NOMO-1 treated with dmso at 0.1 percent for 144 hours (cell line): ENCODE results near the gene TBL1XR1.
"Not testable (repeated sequence)": the region's sequence is repeated elsewhere in the genome, so short reads cannot be mapped to it uniquely, and the experiment has no call there.

Source experiments
- DNase-seq: peaks from one replicate; lab custom pipeline; 2025; ENCODE audit not compliant: unreplicated experiment; lab: John Stamatoyannopoulos, UW

TBL1XR1 gene

DNA sequence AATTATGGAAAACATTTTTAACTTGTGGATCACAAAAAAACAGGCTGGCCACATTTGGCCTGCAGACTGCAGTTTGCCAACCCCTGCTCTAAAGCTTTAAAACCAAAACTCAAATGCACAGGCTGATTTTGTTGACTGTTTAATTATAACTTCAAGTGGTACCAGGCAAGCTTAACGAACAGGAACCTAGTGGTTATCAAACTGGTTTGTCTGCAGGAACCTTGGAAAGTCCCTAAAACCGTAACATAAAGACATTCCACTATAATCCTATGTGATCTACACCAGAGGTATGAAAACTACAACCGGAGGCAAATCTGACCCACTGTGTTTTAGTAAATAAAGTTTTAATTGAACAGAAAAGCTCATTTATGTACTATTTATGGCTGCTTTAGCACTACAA lies 52.4 kb downstream of the TBL1XR1 start:
- no peak for DNase-seq

DNA sequence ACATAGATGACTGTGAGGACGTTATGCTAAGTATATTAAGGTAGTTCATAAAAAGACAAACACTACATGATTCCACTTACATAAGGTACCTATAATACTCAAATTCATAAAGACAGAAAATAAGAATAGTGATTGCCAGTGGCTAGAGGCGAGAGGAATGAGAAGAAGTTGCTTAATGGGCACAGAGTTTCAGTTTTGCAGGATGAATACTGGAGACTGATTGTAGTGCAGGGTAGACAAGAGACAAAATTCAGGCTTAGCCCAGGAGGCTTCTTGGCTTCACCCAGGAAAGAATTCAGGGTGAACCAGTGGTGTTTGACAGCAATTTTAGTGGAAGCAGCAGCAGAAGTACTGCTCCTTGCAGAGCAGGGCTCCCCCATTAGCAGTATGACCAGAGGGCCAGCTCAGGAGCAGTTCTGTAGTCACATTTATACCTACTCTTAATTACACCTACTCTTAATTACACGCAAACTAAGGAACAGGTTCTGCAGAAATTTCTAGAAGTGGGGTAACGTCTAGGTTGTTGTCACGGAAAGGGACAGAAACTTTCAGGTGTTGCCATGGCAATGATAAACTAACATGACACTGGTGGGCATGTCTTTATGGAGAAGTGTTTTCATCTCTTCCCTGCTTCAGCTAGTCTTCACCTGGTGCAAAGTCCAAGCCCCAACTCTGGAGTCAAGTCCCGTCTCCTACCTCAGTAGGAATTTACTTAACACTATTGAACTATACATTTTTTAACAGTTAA lies 55.2 kb downstream of the TBL1XR1 start:
- DNase-seq: no peak

DNA sequence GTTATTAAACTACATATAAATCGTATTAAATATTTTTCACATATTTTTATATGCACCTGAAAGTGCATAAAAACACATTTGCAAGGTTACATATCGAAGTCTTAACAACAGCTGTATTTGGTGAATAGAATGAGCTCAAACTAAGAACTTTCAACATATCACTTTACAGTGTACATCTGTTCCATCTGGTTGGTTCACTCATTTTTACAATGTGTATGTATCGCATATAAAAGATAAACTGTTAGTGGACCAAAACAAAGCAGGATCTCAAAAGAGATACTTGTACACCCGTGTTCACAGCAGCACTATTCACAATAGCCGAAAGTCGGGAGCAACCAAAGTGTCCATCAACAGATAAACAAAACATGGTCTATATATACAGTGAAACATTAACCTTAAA lies 55.8 kb downstream of the TBL1XR1 start:
- DNase-seq: no peak

DNA sequence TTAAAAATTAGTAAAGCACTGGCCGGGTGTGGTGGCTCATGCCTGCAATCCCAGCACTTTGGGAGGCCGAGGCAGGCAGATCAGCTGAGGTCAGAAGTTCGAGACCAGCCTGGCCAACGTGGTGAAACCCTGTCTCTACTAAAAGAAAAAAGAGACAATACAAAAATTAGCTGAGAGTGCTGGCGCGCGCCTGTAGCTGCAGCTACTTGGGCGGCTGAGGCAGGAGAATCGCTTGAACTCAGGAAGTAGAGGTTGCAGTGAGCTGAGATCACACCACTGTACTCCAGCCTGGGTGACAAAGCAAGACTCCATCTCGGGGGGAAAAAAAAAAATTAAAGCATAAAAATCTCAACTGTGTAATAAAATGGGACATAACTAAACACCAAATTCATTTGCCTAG lies 58.1 kb downstream of the TBL1XR1 start:
- DNase-seq: not testable (repeated sequence)

DNA sequence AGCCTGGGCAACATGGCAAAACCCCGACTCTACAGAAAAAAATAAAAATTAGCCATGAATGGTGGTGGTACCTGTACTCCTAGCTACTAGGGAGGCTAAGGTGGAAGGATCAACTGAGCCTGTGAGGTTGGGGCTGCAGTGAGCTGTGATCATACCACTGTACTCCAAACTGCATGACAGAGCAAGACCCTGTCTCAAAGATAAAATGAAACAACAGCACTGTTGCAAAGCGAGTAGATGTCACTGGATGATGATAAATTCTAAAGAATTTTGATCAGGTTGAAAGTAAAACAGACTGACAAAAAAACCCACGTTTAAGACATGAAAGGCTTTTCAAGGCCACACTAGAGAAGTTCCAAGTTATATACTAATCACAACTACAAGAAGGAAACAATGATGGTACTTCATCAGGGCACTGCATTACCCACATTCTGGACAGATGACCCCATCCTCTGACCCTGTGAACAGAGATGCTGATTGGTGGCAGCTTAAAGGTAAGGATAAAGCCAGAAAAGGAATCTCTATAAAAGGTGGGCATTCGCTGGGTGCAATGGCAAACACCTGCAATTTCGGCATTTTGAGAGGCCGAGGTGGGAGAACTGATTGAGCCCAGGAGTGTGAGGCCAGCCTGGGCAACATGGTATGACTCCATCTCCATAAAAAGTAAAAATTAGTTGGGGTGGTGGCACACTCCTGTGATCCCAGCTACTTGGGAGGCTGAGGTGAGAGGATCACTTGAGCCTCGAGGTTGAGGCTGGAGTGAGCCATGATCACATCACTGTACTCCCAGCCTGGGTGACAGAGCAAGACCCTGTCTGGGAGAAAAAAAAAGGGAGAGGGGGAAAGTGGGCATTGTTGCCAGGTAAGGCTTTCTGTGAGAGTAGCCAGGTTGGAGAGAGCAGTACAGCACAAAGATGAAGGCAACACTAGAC lies 59.2 kb downstream of the TBL1XR1 start:
- no peak for DNase-seq

DNA sequence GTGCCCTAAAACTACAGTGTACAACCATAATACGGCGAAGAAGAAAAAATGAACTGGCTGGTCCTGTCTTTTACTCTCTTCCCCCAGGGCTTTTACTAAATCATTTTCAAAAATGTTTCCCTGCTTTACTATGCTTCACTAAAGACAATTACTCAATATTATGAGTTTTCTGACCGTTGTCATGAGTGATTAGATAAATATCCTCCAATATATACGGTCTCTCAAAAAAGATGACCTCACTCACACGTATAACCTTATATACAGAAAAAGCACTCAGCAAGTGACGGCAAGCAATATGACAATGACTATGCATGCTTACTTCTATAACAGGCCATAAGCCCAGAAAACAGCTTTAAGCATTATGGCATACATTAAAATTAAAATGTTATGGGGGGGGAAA lies 60.5 kb downstream of the TBL1XR1 start:
- no peak for DNase-seq

DNA sequence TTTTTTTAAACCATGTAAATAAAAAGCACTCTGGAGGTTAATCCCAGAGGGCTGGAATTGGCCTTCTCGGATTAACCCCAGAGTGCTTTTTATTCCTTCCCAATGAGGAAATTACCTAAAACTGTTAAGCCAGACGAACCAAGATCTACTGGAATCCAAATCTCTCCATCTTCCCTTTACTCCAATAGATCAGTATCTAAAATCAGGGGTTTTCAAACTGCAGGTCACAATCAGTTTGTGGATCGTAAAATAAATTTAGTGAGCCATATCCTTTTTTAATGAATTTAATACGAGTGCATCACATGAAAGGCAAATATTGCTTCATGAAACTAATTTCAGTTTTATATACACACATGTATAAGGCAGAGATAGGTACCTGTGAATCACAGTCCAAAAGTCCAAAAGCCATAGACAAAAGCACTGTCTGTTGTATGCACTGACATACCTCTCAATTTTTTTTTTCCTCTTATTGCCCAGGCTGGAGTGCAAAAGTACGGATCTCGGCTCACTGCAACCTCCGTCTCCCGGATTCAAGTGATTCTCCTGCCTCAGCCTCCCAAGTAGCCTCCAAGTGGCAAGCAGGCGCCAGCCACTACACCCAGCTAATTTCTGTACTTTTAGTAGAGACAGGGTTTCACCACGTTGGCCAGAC lies 61.3 kb downstream of the TBL1XR1 start:
- no peak for DNase-seq

DNA sequence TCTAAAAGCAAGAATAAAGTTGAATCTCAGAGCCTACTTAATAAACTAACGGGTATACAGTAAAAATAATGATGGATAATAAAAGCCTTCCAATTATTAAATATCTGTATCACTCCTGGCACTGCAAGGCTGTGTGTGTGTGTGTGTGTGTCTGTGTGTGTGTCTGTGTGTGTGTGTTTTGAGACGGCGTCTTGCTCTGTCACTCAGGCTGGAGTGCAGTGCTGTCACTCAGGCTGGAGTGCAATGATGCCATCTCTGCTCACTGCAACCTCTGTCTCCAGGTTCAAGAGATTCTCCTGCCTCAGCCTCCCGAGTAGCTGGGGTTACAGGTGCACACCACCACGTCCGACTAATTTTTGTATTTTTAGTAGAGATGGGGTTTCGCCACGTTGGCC lies 62.5 kb downstream of the TBL1XR1 start:
- no peak for DNase-seq

DNA sequence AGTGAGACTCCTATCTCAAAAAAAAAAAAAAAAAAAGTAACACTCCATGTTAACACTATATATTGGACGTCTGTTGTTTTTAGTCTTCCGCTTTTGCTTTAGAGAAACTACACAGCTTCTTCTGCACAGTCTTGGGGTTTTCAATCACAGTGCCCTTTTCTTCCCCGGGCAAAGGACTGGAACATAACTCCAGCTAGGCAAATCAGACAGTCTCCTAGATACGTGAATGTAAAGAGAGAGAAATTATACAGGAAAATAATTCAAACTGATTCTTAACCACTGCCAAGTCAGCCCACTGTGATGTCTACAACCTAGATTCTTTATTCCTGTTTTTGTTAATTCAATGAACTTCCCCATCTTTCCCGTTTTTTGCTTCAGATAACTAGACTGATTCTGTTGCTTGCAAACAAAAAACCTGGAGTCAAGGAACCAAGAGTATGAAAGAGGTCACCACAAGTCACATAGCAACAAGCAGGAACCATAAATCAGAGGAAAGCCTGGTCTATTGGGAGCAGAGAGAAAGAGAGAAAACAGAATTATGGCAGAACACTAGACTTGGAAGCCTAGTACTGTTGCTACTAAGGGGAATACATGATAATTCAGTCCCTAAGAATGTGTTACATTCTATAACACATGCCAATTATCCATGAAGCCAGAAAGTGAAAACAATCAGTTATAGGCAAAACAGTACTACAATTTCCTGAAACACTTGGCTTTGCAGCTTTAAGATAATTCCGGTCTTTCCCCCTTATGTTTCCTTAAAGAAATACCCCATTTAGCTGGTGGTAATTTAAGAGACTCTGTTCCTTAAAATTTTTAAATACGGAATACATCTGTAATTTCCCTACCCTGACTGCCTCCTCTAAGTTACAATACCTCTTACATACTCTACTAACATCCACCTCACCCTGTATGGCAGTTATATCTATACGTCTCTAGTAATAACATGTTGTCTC lies 63.1 kb downstream of the TBL1XR1 start:
- no peak for DNase-seq

DNA sequence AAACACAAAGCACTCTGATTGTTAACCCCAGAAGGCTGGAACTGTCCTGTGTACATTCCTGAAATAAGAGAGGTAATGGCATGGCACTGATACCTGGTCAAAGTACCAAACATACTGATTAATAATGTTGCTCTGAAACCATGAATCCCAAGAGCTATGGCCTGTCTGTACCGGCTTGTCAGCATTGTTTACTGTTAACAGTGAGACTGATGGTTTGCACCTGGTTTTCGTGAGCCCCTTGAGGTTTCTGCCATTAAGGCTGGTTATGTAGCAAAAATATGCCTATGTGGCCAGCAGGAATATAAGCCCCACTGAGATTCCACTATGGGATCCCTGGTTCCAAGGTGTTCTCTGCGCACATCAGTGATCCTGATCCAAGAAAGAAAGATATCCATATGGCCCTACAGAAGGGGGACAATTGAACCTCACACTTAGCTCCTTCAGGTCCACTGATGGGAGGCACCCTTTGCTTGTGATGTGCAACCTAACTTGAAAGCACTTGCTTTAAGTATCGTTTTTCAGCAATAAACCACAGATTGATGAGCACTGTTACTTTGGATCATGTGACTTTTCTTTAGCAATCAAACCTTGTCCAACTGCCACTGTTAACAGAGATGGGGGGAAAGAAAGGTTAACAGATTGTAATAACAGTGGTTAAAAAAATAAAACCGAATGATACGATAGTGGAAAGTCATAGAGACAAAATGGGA lies 65.2 kb downstream of the TBL1XR1 start:
- DNase-seq: no peak

DNA sequence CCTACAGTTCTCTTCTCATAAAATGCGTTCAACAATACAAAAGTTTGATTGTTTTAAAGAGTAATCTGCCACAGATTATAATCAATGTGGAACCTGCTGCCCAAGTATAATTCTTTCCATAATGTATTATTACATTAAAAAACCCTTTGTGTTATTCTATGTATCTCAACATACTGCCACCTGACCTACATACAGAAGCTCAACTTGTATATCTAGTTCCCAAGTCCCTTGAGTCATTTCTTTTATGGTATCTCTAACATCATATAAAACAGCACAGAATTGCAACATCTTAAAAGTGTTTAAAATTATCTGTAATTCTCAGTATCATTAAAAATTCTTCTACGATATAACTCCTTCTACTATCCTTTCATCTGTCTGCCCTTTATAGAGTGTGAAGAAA lies 70.3 kb downstream of the TBL1XR1 start:
- DNase-seq: no peak

DNA sequence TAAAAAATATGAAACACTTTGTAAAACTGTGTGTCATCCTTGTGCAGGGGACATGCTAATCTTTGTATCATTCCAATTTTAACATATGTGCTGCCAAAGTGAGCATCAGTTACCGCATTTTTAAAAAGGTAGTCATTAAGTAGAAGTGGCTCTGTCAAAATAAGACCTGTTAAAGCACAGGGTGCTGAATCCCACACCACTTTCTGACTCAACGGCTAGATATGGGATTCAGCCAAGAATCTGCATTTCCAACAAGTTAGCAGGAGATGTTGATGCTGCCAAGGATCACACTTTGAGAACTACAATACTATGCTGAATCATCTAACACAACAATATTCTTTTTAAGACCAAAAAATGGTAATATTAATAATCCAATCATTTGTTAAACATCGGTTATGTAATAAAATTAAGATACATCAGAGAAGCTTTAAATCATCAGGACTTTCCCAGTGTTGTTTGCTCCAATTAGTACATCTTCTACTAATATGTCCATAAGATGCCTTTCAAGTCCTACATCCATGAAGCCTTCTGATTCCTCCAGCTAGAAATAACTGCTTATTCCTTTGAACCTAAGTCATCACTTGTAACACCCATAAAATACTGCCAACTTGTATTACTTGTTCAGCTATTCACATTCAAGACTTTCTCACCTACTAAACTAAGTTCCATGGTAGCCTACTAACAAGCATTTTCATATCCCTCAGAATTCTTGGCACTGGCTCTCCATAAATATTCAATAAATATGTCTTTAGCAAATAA lies 71.1 kb downstream of the TBL1XR1 start:
- DNase-seq: no peak

DNA sequence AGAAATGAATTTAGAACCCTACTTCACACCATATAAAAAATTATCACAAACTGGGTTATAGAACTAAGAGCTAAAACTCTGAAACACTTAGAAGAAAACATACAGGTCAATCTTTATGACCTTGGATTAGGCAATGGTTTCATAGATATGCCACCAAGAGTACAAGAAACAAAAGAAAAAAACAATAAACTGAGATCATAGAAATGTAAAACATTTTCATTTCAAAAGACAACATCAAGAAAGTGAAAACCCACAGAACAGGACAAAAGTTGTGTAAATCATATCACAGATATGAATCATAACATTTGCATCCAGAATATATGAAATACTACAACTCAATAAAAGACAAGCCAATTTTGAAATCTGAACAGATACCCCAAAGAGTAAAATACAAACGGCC lies 72.4 kb downstream of the TBL1XR1 start:
- DNase-seq: no peak

DNA sequence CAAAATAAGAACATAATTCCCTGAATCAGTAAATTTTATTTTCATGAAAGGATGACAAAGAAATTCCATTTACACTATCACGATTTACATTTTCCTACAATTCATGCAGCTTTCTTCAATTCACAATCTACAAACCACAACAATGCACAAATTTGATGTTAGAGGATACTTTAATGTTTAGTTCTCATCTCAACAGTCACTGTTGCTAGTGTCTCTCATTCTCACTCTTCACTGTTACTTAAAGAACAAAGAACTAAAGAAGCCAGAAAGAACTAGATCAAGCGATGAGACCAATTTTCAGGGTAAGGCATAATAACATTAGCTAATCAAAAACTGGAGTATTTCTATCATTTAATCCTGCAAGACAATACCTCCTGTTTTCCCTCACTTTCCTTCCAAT lies 73.5 kb downstream of the TBL1XR1 start:
- DNase-seq: no peak

DNA sequence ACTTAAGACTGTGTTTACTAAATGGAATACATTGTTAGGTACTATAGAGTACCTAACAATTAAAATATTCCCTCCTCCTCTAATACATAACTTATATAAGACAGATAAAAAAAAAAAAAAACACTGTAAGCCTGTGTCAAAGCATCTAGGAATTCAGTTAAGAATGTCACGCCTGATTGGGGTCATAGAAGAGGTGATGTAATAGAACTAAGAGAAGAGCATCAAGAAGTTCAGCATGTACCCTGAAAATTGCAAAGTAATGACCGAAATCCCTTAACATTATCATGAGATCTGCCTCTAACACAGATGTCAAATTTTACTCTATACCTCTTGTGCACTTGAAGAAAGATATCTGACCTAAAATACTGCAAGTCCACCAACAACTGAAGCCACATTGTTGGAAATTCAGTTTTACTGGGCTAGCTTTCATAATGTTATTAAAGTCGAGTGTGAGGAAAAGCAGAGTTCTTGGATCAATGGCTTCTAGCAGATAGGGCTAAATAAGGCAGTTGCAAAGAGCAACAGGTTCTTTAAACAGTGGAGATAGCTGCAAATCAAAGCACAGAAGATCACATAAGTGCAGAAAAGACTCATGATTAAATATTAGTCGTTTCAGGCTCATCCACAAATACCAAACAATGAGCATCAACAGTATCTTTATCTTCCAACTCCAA lies 75.0 kb downstream of the TBL1XR1 start:
- DNase-seq: no peak

DNA sequence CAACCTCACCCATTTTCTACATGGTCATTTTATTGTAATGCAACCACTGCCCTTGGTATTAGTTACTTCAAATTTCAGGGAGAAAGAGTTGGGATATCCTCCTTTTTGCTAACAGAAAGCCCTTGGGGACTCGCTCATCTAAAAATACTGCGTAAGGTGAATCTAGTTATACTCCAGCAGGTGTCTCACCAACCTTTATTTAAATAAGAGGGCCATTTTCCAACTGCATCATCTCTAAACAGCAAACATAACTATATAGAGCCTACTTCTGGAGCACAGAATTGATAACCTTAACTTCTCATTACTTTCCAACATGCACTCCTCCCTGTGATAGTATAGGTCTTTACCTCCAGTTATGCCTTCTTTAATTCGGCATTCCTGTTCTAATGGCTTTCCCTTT lies 77.5 kb downstream of the TBL1XR1 start:
- DNase-seq: no peak

DNA sequence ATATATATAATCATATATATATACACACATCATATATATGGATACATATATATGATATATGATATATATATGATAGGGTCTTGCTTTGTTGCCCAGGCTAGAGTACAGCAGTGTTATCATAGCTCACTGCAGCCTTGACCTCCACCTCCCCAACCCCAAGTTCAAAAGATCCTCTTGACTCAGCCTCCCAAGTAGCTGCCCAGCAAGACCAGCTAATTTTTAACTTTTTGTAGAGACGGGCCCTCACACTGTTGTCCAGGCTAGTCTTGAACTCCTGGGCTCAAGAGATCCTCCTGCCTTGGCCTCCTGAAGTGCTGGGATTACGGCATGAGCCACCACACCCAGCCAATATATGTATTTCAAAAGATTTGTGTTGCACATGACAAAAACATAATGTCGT lies 83.0 kb downstream of the TBL1XR1 start:
- DNase-seq: no peak

DNA sequence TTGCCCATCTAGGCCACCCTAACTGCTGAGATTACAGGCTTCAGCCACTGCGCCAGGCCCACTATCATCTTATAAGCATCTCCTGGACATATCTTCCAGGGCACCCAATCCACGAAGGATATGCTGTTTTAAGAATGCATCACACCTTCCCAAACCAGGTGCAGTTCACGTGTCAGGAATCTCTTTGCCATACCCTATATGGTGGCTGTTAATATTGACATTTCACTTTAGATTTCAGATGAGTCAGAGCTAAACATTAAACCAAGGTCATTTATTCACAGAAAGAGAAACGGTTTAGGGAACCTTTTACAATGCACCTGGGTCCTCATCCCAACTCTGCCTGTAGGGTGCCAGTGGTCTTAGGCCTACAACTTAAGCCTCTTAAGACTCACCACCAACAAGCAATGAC lies 85.7 kb downstream of the TBL1XR1 start:
- no peak for DNase-seq

DNA sequence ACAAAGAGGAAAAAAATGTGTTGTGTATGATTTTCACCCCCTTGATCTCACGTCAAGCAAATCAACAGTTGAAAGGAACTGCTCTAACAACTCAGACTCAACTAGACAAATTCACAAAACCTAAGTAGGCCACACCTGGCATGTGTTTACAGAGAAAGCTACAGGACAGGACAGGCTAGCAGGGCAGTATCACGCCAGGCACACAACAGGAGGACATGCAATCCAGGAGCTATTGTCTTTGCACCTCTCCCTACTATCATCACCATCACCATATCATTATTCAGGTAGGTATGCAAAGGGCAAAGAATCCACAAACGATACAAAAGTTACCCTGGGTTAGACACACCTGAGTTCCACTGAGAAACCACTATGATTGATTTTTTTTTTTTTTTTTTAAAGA lies 86.4 kb downstream of the TBL1XR1 start:
- DNase-seq: no peak
